ENCODE data around the gene VSIG8.

DNA sequence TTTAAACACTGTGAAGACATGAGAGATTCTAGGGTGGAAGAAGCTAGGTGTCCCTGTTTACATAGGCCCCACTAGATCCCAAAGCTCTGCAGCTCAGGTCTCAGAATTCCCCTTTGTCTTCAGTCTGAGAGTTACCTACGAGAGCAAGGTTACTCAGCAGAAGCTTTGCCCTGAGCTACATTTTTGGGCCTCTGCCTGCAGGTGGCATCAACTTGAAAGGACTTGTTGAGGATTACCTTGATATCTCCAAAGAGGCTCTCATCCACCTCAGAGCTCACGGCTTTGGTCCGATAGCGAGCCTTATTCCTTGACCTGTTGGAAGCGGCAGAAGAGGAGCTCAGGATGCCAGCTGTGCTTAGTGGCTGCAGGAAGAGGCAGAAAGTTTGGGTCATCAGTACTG, 30.5 kb upstream of the VSIG8 start:
- TF ChIP-seq, protein P1, sequence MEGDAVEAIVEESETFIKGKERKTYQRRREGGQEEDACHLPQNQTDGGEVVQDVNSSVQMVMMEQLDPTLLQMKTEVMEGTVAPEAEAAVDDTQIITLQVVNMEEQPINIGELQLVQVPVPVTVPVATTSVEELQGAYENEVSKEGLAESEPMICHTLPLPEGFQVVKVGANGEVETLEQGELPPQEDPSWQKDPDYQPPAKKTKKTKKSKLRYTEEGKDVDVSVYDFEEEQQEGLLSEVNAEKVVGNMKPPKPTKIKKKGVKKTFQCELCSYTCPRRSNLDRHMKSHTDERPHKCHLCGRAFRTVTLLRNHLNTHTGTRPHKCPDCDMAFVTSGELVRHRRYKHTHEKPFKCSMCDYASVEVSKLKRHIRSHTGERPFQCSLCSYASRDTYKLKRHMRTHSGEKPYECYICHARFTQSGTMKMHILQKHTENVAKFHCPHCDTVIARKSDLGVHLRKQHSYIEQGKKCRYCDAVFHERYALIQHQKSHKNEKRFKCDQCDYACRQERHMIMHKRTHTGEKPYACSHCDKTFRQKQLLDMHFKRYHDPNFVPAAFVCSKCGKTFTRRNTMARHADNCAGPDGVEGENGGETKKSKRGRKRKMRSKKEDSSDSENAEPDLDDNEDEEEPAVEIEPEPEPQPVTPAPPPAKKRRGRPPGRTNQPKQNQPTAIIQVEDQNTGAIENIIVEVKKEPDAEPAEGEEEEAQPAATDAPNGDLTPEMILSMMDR (IDR thresholded peaks at IDR 0.05): no peak
- TF ChIP-seq EZH2 (IDR thresholded peaks at IDR 0.05; ENCODE audit: borderline replicate concordance, insufficient read depth, low read depth, low read length, poor library complexity, severe bottlenecking): no peak
